C4-2B (cell line): ENCODE data around the gene STX5.

Experiments used
- CTCF ChIP-seq: fragments of 450-650 bp; conservative IDR thresholded peaks from 2 replicates; pipeline ENCODE4 v1.5.1; 2017; ENCODE audit warnings: mild to moderate bottlenecking
- ZFX ChIP-seq: fragments of 450-650 bp; IDR thresholded peaks from 2 replicates; pipeline ENCODE4 v1.6.1; 2017

GRCh38 chr11:62791501-62792201 lies 40.2 kb downstream of the STX5 start, which contains the start of gene TMEM223:
- TF ChIP-seq ZFX (peak; percentile 58; the same call in 1 of the 2 replicates), CTCF (no peak)
